Endothelial cell of umbilical vein (primary cell): ENCODE data around the gene CACNA1C. TPM values are rescaled to one million over a fixed set of nuclear protein-coding genes. Genes with fewer than 3 reads are reported as not detected.

ENCODE experiments used
- BruUV-seq: library from RNA; stranded (reverse); fragments of 400-500 nt; replicated peaks from 2 replicates; lab custom pipeline; 2021; lab: Mats Ljungman, UMichigan
- CTCF ChIA-PET: fragments of 300-600, 350-600 bp; sonication (Branson Sonifier 250); formaldehyde crosslinking; loops from one replicate; lab custom pipeline; 2021; ENCODE audit warnings: antibody characterized with exemption, inconsistent platforms; lab: Charles Lee
- POLR2A ChIA-PET: fragments of 300-600, 350-600 bp; sonication (Branson Sonifier 250); formaldehyde crosslinking; loops from one replicate; lab custom pipeline; 2021; ENCODE audit warnings: antibody characterized with exemption, inconsistent platforms; lab: Charles Lee
- DNase-seq: peaks from one replicate; pipeline ENCODE4 v3.0.0-alpha.2; 2011; ENCODE audit warnings: low read depth, low spot score
- FAIRE-seq: peaks from 2 replicates; lab custom pipeline; 2011; peaks lifted over from hg19 to GRCh38; lab: Jason Lieb, UNC
- H2AFZ ChIP-seq: 2 replicates; pipeline ENCODE4 v1.6.0; 2012; ENCODE audit warnings: low read depth, low read length, control low read depth, inconsistent platforms
- H3K27ac ChIP-seq: 2 replicates; pipeline ENCODE4 v1.5.1; 2011; ENCODE audit warnings: low read depth, mild to moderate bottlenecking, control low read depth, low read length, moderate library complexity; ENCODE audit not compliant: insufficient read depth
- H3K27me3 ChIP-seq, 2 experiments: 2 replicates each; pipeline versions ENCODE4 v1.6.0 to v1.6.1; 2011; ENCODE audit warnings: low read length in 2 of 2, mixed read lengths in 1 of 2; ENCODE audit not compliant: control insufficient read depth in 2 of 2, insufficient read depth in 2 of 2
- H3K36me3 ChIP-seq, 2 experiments: 2 replicates in 1 of 2; 3 replicates in 1 of 2; pipeline ENCODE4 v1.5.1; 2011; ENCODE audit warnings: low read length in 2 of 2, mild to moderate bottlenecking in 1 of 2, moderate library complexity in 1 of 2; ENCODE audit not compliant: control insufficient read depth in 2 of 2, insufficient read depth in 2 of 2; ENCODE audit errors: extremely low read depth in 1 of 2
- H3K4me1 ChIP-seq: 3 replicates; pipeline ENCODE4 v1.5.1; 2011; ENCODE audit warnings: mild to moderate bottlenecking, low read length; ENCODE audit not compliant: control insufficient read depth, insufficient read depth; ENCODE audit errors: extremely low read depth
- H3K4me2 ChIP-seq: 2 replicates; pipeline ENCODE4 v1.6.1; 2011; ENCODE audit warnings: low read length, control low read depth, mixed read lengths; ENCODE audit not compliant: insufficient read depth
- H3K4me3 ChIP-seq, 3 experiments: fragments of 200-600 bp in 1 of 3; sonication (generic), shearing (Covaris generic) in 1 of 3; replicated peaks in 1 of 3; 2 replicates each; pipeline ENCODE4 v1.5.1; 2011 to 2016; ENCODE audit warnings: control low read depth in 3 of 3, low read length in 3 of 3, mild to moderate bottlenecking in 2 of 3, inconsistent platforms in 1 of 3, low read depth in 1 of 3, moderate library complexity in 1 of 3; ENCODE audit not compliant: insufficient read depth in 1 of 3
- H3K79me2 ChIP-seq: 2 replicates; pipeline ENCODE4 v1.6.0; 2012; ENCODE audit warnings: low read length, inconsistent platforms; ENCODE audit not compliant: control insufficient read depth, insufficient read depth
- H3K9ac ChIP-seq: replicated peaks from 2 replicates; pipeline ENCODE3; 2011; ENCODE audit warnings: low read length, control low read depth; ENCODE audit not compliant: insufficient read depth; ENCODE audit errors: extremely low read depth
- H3K9me1 ChIP-seq: replicated peaks from 3 replicates; pipeline ENCODE4 v1.6.0; 2011; ENCODE audit warnings: mild to moderate bottlenecking, low read length; ENCODE audit not compliant: control insufficient read depth, insufficient read depth; ENCODE audit errors: extremely low read depth
- H3K9me3 ChIP-seq: replicated peaks from 2 replicates; pipeline ENCODE4 v1.5.1; 2012; ENCODE audit warnings: low read length, inconsistent platforms; ENCODE audit not compliant: control insufficient read depth, insufficient read depth
- H4K20me1 ChIP-seq: replicated peaks from 2 replicates; pipeline ENCODE3; 2011; ENCODE audit warnings: mild to moderate bottlenecking, low read length; ENCODE audit not compliant: control insufficient read depth, insufficient read depth; ENCODE audit errors: extremely low read depth
- CTCF ChIP-seq, 2 donors: IDR thresholded peaks; 1 replicate in 1 of 2; 2 replicates in 1 of 2; pipeline ENCODE4 v1.5.1; 2011; ENCODE audit warnings: low read length in 2 of 2, mild to moderate bottlenecking in 2 of 2, moderate library complexity in 2 of 2, control low read depth in 1 of 2, inconsistent platforms in 1 of 2, low read depth in 1 of 2; ENCODE audit not compliant: insufficient read depth in 1 of 2; ENCODE audit errors: extremely low read depth in 1 of 2
- EZH2 ChIP-seq: IDR thresholded peaks from 2 replicates; pipeline ENCODE4 v1.6.1; 2012; ENCODE audit warnings: borderline replicate concordance, low read depth, mild to moderate bottlenecking, moderate library complexity, low read length, inconsistent platforms; ENCODE audit not compliant: severe bottlenecking
- FOS ChIP-seq: IDR thresholded peaks from 2 replicates; pipeline ENCODE4 v1.6.1; 2011; ENCODE audit warnings: mild to moderate bottlenecking, low read length, moderate library complexity, borderline replicate concordance; ENCODE audit not compliant: insufficient read depth
- GATA2 ChIP-seq: IDR thresholded peaks from 2 replicates; pipeline ENCODE4 v1.7.0; 2011; ENCODE audit warnings: low read depth, mild to moderate bottlenecking, moderate library complexity, mixed read lengths, low read length; ENCODE audit not compliant: insufficient read length, insufficient read depth
- JUN ChIP-seq: IDR thresholded peaks from 2 replicates; pipeline ENCODE4 v1.6.1; 2011; ENCODE audit warnings: borderline replicate concordance, low read depth; ENCODE audit not compliant: insufficient read length, insufficient read depth
- MAX ChIP-seq: IDR thresholded peaks from 2 replicates; pipeline ENCODE4 v1.6.1; 2011; ENCODE audit not compliant: insufficient read depth, insufficient read length
- MYC ChIP-seq: IDR thresholded peaks from one replicate; pipeline ENCODE4 v1.6.1; 2011; ENCODE audit warnings: mild to moderate bottlenecking, low read depth, low read length
- POLR2A ChIP-seq: IDR thresholded peaks from 2 replicates; pipeline ENCODE4 v1.6.1; 2012; ENCODE audit warnings: low read depth, mild to moderate bottlenecking, control low read depth, low read length
- POLR2AphosphoS5 ChIP-seq: IDR thresholded peaks from 2 replicates; pipeline ENCODE4 v1.6.1; 2012; ENCODE audit warnings: low read depth, mild to moderate bottlenecking, control low read depth, low read length, moderate library complexity; ENCODE audit not compliant: insufficient read depth
- dilution Hi-C: fragments of 300-500 bp; cut with MboI; formaldehyde crosslinking; loops from one replicate; pipeline ENCODE4 v1.15.0; 2019; ENCODE audit warnings: low sequenced_read_pairs; ENCODE audit not compliant: extremely low pct_ligation_motif_present
- intact Hi-C: fragments of 100-400 bp; cut with micrococcal nuclease; formaldehyde crosslinking; loops from one replicate; pipeline ENCODE4 v1.10.0; 2022
- polyA plus RNA-seq, 4 experiments: library from polyadenylated mRNA; depleted of rRNA in 3 of 4; stranded (reverse) in 3 of 4; unstranded in 1 of 4; fragments of >200 nt; gene quantifications; 2 replicates each; pipeline versions ENCODE4 v1.2.1 to v1.2.3, GENCODE V29; 2011 to 2012; ENCODE audit warnings: missing spikeins in 1 of 4
- total RNA-seq: library from RNA; stranded (reverse); gene quantifications from 2 replicates; pipeline ENCODE4 v1.2.3, GENCODE V29; 2021

CACNA1C gene
- total and polyA plus RNA-seq, 2 donors (not counting 3 experiments of a cell fraction or from before 2014, with no cell fraction given) = not detected

- ChIA-PET CTCF (no interaction called here), POLR2A (no interaction called here)
- no peak for FAIRE-seq
- no peak overlapping the region for H2AFZ ChIP-seq
- DNase-seq = no peak
- TF ChIP-seq MAX (no peak), CTCF (IDR thresholded peaks at IDR 0.05; ENCODE audit: extremely low read depth in 1 of 2, insufficient read depth in 1 of 2, low read depth in 1 of 2, low read length in 2 of 2) (no peak), GATA2 (no peak), EZH2 (no peak), MYC (no peak), FOS (no peak), POLR2AphosphoS5 (no peak), POLR2A (no peak), JUN (no peak)
- no peaks in the 10 kb centered on the region for H3K36me3 ChIP-seq
- no peak overlapping the region for H3K9ac ChIP-seq
- peaks cover 3 to 9% of the 10 kb centered on the region in 2 experiments for H3K27me3 ChIP-seq
- peaks cover 16% of the 10 kb centered on the region for H3K4me1 ChIP-seq
- H3K9me3 ChIP-seq = no peaks in the 10 kb centered on the region
- no peak overlapping the region for H3K4me2 ChIP-seq
- H3K27ac ChIP-seq = no peak overlapping the region
- no peaks in the 10 kb centered on the region for H3K79me2 ChIP-seq
- dilution Hi-C loops (no loop called here), intact Hi-C loops (no loop called here)
- H4K20me1 ChIP-seq = no peaks in the 10 kb centered on the region
- H3K4me3 ChIP-seq = no peak overlapping the region
- no peaks in the 10 kb centered on the region for H3K9me1 ChIP-seq
- BruUV-seq = no TSS peak
Observed at GRCh38 chr12:2341871-2342270, 289.1 kb downstream of the CACNA1C start.
